Hepatic stellate cell (primary cell): Measurements from ENCODE around the gene LEMD3.
A peak's percentile ranks its signal among the peaks of the same experiment; 100 is the strongest.

Experiments
- DNase-seq: peaks from one replicate; pipeline ENCODE4 v3.0.0; 2011; ENCODE audit warnings: low spot score

LEMD3 gene

GRCh38 chr12:65170209-65170881 is 962 bp downstream of the LEMD3 start:
- peak; percentile 47 for DNase-seq

- DNase-seq, result no peak
These were observed 1.7 kb downstream of the LEMD3 start for GRCh38 chr12:65171073-65171472.

DNA sequence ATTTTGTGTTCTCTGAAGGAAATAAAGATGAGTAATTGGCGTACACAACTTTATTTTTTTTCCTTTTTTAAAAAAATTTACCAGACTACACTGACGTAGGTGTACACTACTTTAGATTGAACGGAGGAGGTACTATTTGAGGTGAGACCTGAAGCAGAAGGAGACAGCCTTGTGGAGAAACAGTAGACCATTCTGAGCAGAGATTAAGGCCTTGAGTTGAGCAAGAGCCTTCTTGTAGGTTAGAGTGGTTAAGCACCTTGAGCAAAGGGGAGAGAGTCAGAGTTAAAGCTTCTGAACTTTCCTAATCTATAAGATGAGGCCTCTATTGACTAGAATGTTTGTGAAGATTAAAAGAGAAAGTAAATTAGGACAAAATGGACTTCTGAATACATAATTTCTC is 2.5 kb downstream of the LEMD3 start:
- no peak for DNase-seq

DNA sequence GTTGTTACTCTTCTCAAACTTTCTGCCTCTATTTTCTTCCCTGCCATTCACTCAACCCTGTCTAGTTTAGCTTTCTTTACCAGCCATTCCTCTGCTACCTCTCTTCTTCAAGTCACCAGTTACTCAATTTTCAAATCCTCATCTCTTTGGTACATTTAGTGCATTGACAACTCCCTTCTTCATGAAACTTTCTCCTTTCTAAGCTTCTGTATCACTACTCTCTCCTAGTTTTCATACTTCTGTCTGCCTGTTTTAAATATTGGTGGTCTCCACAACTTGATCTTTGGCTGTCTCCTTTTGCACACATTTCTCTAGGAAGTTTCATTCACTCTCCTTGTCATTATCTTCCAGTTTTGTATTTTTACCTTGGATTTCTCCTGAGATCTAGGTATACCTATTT is 6.0 kb downstream of the LEMD3 start:
- DNase-seq, result no peak

DNA sequence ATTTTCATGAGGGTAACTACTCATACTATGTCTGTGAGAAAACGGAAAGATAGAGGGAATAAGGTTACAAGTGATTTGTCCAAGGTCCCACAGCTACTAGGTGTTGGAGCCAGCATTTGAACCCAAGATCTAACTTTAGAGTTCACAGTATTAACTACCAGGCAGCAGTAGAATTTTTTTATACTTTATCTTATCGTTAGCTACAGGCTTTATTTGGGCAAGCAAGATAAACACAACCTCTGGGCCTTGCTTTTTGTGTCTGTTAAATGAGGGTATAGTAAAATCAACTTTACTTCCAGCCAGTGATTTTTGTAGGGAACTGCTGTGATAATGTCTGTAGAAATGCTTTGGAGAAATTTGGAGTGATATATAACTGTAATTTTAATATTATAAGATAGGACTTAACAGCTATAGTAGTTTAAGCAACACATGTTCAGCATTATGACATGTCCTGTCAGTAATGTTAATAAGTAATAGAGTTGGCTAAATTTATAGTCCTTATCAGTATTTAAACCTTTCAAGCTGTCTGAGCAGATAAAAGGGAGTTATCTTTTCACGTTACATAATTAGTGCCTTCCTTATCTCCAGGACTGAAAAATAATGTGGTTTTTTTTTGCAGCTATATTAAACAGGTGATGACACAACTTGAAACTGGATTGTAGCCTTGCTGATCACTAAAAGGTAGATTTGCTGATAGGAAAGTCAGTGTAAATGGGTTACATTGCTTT is 12.8 kb downstream of the LEMD3 start:
- DNase-seq, result no peak

- DNase-seq, result no peak
These were observed 14.9 kb downstream of the LEMD3 start for GRCh38 chr12:65184176-65184857.

DNA sequence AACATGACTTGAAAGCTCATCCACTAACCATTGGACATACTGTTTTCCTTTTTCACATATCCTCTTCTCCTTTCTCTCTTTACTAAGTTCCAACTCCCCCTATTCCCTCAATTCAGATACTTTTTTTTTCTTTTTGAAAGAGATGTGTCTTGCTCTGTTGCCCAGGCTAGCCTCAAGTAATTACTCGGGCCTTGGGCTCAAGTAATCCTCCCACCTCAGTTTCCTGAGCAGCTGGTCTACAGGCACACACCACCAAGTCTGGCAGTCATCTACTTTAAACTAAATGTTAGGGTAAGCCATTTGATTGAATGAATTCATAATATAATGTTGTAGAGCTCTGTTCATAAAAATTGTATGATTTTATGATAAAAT is 15.5 kb downstream of the LEMD3 start:
- DNase-seq, result no peak

- no peak for DNase-seq
These were observed 18.3 kb downstream of the LEMD3 start for GRCh38 chr12:65187665-65188064.

- no peak for DNase-seq
These were observed 18.9 kb downstream of the LEMD3 start for GRCh38 chr12:65188179-65188701.

- DNase-seq, result no peak
These were observed 19.8 kb downstream of the LEMD3 start for GRCh38 chr12:65189028-65189718.

- no peak for DNase-seq
These were observed 23.7 kb downstream of the LEMD3 start for GRCh38 chr12:65192963-65193516.

DNA sequence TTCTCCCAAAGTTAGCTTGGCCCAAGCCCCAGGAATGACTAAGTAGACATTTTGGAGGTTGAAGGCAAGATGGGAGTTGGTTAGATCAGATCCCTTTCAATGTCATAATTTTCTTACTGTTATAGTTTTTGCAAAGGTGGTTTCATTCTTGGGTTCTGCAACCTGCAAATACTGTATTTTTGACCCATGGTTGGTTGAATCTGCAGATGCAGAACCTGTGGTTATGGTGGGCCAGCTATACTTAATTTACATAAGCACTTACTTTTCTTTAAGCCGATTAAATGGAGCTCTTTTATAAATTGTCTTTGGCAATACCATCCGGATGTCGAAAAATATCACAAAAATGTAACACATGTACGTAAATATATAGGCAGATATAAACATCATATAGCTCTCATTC is 25.6 kb downstream of the LEMD3 start:
- DNase-seq, result no peak

- no peak for DNase-seq
These were observed 26.1 kb downstream of the LEMD3 start for GRCh38 chr12:65195387-65196055.

DNA sequence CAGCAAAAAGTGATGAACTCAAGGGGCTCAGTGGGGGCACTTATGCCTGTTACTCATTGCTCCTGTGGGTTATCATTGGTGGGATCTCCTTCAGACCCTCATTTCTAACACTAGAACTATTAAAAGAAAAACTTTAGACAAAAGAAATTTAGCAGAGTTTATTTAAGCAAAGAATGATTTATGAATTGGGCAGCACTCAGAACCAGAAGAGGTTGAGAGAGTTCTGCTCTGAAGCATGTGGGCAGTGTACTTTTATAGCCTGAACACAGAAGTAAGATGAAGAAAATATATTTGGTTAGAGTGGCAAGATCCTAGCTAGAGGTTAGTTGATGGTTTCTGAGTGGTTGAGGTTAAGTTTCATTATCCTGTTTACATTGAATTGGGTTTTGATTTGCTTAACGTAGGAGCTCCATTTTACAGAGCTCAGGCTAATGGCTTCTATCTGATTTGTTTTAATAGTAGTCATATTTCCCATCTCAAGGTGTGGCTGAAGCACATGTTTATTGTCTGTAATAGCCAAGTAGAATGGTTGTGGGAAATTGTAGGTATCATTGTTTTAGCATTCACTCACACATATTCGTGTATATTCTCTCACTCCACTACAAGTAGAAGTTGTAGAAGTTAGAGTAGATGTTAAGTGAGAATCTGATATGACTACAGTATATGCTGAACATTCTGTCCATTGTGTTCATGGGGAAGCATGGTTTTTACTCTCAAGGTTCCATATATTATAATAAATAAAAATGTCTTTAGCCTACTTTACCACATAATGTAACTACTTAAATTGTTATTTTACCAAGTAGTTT is 27.6 kb downstream of the LEMD3 start:
- no peak for DNase-seq

DNA sequence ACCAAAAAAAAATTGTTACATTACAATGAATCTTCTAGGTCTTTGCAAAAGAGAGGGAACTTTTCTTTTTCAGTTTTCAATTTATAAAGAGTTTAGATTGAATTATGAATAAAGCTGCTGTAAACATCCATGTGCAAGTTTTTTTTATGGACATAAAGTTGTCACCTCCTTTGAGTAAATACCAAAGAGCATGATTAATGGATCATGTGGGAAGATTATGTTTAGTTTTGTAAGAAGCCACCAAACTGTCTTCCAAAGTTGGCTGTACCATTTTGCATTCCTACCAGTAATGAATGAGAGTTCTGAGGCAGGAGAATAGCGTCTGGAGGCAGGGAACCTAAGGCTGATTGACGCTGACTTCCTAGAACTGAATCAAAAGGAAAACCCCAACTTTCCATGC is 30.2 kb downstream of the LEMD3 start:
- no peak for DNase-seq

GRCh38 chr12:65200007-65200665 is 30.8 kb downstream of the LEMD3 start:
- no peak for DNase-seq

- DNase-seq, result no peak
These were observed 34.0 kb downstream of the LEMD3 start for GRCh38 chr12:65203376-65203775.

DNA sequence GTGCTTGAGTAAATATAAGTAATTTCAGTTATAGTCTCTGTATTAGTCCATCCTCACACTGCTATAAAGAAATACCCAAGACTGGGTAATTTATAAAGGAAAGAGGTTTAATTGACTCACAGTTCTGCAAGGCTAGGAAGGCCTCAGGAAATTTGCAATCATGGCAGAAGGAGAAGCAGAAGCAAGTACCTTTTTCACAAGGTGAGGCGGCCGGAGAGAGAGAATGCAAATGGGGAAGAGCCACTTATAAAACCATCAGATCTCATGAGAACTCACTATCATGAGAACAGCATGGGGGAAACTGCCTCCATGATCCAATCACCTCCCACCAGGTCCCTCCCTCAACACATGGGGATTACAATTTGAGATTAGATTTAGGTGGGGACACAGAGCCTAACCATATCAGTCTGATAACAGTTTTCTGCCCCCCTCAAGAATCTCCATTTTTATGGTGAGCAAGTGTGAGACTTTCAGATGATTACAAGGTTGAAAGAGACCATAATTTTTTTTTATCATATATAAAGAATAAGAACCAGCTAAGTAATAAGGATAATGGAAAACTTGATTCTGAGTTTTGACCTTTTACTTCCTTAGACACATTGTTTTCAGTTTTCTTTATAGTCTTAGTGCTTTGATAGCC is 35.6 kb downstream of the LEMD3 start:
- DNase-seq, result no peak

- no peak for DNase-seq
These were observed 36.5 kb downstream of the LEMD3 start for GRCh38 chr12:65205886-65206285.

GRCh38 chr12:65208125-65208524 is 38.7 kb downstream of the LEMD3 start:
- no peak for DNase-seq
